OCI-LY1 (cell line): ENCODE data around the gene C11orf52.

Experiments
- CTCF ChIP-seq: fragments of 200-600 bp; sonication (generic), shearing (Covaris generic); IDR thresholded peaks from 2 replicates; pipeline ENCODE4 v1.5.1; 2017; ENCODE audit warnings: mild to moderate bottlenecking, antibody characterized with exemption, low read length, moderate library complexity, mixed read lengths
- EZH2 ChIP-seq: fragments of 200-600 bp; sonication (generic), shearing (Covaris generic); IDR thresholded peaks from 2 replicates; pipeline ENCODE4 v1.8.0; 2017; ENCODE audit warnings: borderline replicate concordance, mixed run types, mild to moderate bottlenecking, antibody characterized with exemption, low read length, moderate library complexity, mixed read lengths

GRCh38 chr11:111951565-111951964, 32.9 kb downstream of the C11orf52 start:
- TF ChIP-seq CTCF, result no peak
- TF ChIP-seq EZH2, result no peak
